Calu3 (cell line): Measurements from ENCODE around the gene SMNDC1. TPM values are rescaled to one million over a fixed set of nuclear protein-coding genes. Genes with fewer than 3 reads are reported as not detected.

ENCODE experiments used
- BruUV-seq: library from RNA; stranded (reverse); fragments of 400-500 nt; replicated peaks from 2 replicates; lab custom pipeline; 2021; lab: Mats Ljungman, UMichigan
- CTCF ChIA-PET: fragments of 300-600 bp; sonication (Branson Sonifier 250); formaldehyde crosslinking; loops from one replicate; lab custom pipeline; 2022; ENCODE audit warnings: antibody characterized with exemption; lab: Charles Lee
- DNase-seq: peaks from one replicate; pipeline ENCODE4 v3.0.0; 2022
- H3K27ac Mint-ChIP-seq: one replicate; pipeline ENCODE4 v1.8.0; 2022; ENCODE audit warnings: mixed read lengths; ENCODE audit not compliant: unreplicated experiment
- H3K27me3 Mint-ChIP-seq: one replicate; pipeline ENCODE4 v1.8.0; 2022; ENCODE audit warnings: mixed read lengths; ENCODE audit not compliant: unreplicated experiment
- H3K36me3 Mint-ChIP-seq: one replicate; pipeline ENCODE4 v1.8.0; 2022; ENCODE audit warnings: mild to moderate bottlenecking, moderate library complexity, mixed read lengths; ENCODE audit not compliant: insufficient read depth, unreplicated experiment
- H3K4me1 Mint-ChIP-seq: one replicate; pipeline ENCODE4 v1.8.0; 2022; ENCODE audit warnings: mild to moderate bottlenecking, low read depth, mixed read lengths; ENCODE audit not compliant: unreplicated experiment
- H3K4me3 Mint-ChIP-seq: one replicate; pipeline ENCODE4 v1.8.0; 2022; ENCODE audit warnings: mild to moderate bottlenecking, low read depth, moderate library complexity, mixed read lengths; ENCODE audit not compliant: unreplicated experiment
- H3K9me3 Mint-ChIP-seq: one replicate; pipeline ENCODE4 v1.8.0; 2022; ENCODE audit warnings: low read depth, mixed read lengths; ENCODE audit not compliant: unreplicated experiment
- intact Hi-C: fragments of 100-400 bp; cut with micrococcal nuclease; formaldehyde crosslinking; loops from one replicate; pipeline ENCODE4 v1.10.0; 2022; ENCODE audit not compliant: unreplicated experiment
- total RNA-seq: library from RNA; stranded (reverse); gene quantifications from 2 replicates; pipeline ENCODE4 v1.2.3, GENCODE V29; 2022
- TF ChIP-seq, protein P1 (sequence below): fragments of 200-600 bp; IDR thresholded peaks from one replicate; pipeline ENCODE4 v1.8.0; 2022; ENCODE audit warnings: antibody characterized with exemption; ENCODE audit not compliant: unreplicated experiment

Gene SMNDC1
- total RNA-seq, 1 experiment from 2014 or later = 32.8 TPM

DNA sequence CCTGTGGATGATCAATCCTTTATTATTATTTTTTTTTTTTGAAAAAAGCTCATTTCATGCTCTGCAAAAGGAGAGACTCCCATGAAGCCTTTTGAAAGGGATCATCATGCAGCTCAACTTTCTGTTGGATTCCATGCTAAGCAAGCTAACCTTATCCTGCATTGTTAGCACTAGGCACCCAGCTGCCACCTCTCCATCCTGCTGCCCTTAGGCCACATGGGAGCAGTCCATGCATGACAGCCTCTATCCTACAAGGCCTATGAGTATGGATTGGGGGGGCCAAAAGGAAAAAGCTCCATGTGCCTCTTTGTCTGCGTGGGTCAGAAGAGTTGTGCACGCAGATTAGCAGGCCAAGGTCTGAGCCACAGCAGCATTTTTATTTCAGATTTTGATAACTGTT, 19.2 kb downstream of the SMNDC1 start:
- peaks cover 15% of the 10 kb centered on the region for H3K36me3 Mint-ChIP-seq
- H3K4me1 Mint-ChIP-seq = no peaks in the 10 kb centered on the region
- TF ChIP-seq, protein P1, sequence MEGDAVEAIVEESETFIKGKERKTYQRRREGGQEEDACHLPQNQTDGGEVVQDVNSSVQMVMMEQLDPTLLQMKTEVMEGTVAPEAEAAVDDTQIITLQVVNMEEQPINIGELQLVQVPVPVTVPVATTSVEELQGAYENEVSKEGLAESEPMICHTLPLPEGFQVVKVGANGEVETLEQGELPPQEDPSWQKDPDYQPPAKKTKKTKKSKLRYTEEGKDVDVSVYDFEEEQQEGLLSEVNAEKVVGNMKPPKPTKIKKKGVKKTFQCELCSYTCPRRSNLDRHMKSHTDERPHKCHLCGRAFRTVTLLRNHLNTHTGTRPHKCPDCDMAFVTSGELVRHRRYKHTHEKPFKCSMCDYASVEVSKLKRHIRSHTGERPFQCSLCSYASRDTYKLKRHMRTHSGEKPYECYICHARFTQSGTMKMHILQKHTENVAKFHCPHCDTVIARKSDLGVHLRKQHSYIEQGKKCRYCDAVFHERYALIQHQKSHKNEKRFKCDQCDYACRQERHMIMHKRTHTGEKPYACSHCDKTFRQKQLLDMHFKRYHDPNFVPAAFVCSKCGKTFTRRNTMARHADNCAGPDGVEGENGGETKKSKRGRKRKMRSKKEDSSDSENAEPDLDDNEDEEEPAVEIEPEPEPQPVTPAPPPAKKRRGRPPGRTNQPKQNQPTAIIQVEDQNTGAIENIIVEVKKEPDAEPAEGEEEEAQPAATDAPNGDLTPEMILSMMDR = no peak
- no peaks in the 10 kb centered on the region for H3K27me3 Mint-ChIP-seq
- no peak for DNase-seq
- H3K27ac Mint-ChIP-seq = no peak overlapping the region
- CTCF ChIA-PET = no interaction called here
- no peak overlapping the region for H3K4me3 Mint-ChIP-seq
- no peaks in the 10 kb centered on the region for H3K9me3 Mint-ChIP-seq
- intact Hi-C loops = no loop called here
- BruUV-seq = no TSS peak

DNA sequence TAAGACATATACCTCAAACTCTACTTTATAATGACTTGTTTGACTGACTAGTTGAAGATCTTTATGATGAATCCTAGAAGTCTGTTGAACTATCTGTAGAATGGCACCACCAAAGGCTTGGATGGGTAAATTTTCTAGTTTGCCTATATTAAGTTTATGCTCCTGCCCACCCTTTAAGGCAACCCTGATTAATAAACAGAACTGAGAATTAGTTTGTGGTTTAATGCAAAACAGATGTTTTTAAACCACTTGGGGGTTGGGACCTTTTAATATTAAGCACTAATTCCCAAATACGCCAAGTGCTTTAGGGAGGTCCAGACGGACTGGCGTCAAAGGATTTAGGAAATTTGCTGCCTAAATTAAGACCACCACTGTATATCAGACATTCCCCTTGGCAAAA, 20.5 kb downstream of the SMNDC1 start:
- TF ChIP-seq, protein P1 = no peak
- no TSS peak for BruUV-seq
- H3K9me3 Mint-ChIP-seq = no peaks in the 10 kb centered on the region
- intact Hi-C loops = no loop called here
- CTCF ChIA-PET = no interaction called here
- no peaks in the 10 kb centered on the region for H3K4me1 Mint-ChIP-seq
- H3K4me3 Mint-ChIP-seq = no peak overlapping the region
- no peaks in the 10 kb centered on the region for H3K27me3 Mint-ChIP-seq
- no peak overlapping the region for H3K27ac Mint-ChIP-seq
- no peak for DNase-seq
- H3K36me3 Mint-ChIP-seq = peaks cover 15% of the 10 kb centered on the region

DNA sequence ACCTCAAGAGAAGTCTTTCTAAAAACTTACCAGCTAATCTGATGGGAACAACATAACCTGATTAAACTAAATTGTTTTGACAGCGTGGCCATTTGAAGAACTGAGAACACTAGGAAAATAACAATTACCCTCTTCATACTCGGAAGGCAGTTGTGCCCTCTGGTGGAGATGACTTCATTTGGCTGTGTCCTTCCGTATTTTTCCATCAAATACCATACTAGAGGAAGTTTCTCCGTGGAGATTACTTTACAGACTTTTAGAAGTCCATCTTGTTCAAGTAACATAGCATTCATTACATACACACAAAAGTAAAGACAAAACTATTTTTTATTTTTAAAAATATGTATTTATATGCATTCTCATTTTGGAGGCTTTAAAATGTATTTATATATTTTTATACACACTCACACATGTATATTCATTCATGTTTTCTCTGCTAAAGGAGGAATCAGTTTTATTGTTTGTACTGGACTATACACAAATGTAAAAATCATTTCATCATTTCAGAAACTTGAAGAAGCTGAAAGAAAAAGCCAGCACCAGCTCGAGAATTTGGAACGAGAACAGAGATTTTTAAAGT, 25.2 kb downstream of the SMNDC1 start:
- H3K27me3 Mint-ChIP-seq = no peaks in the 10 kb centered on the region
- H3K4me3 Mint-ChIP-seq = no peak overlapping the region
- H3K9me3 Mint-ChIP-seq = no peaks in the 10 kb centered on the region
- BruUV-seq = no TSS peak
- H3K36me3 Mint-ChIP-seq = peaks cover 2% of the 10 kb centered on the region
- H3K27ac Mint-ChIP-seq = no peak overlapping the region
- CTCF ChIA-PET = interaction anchor here (0.7 kb wide), 1 partner anchor 68 kb away, joined by 3 read pairs; no protein-coding TSS in a partner anchor
- TF ChIP-seq, protein P1 = peak; percentile 26
- intact Hi-C loops = loop anchor here (1.0 to 5.0 kb wide), 3 partner anchors 72 to 395 kb away; partner anchors contain the start of gene MXI1
- peak; percentile 39 for DNase-seq
- H3K4me1 Mint-ChIP-seq = peaks cover 5% of the 10 kb centered on the region

- no peak overlapping the region for H3K27ac Mint-ChIP-seq
- H3K4me3 Mint-ChIP-seq = no peak overlapping the region
- BruUV-seq = no TSS peak
- H3K36me3 Mint-ChIP-seq = no peaks in the 10 kb centered on the region
- H3K27me3 Mint-ChIP-seq = no peaks in the 10 kb centered on the region
- TF ChIP-seq, protein P1 = no peak
- CTCF ChIA-PET = interaction anchor here (0.7 kb wide), 1 partner anchor 68 kb away, joined by 3 read pairs; no protein-coding TSS in a partner anchor
- no peak for DNase-seq
- no peaks in the 10 kb centered on the region for H3K9me3 Mint-ChIP-seq
- intact Hi-C loops = loop anchor here (1.0 to 5.0 kb wide), 3 partner anchors 71 to 394 kb away; partner anchors contain the start of gene MXI1
- peaks cover 12% of the 10 kb centered on the region for H3K4me1 Mint-ChIP-seq
Observed at GRCh38 chr10:110278562-110279406, 25.9 kb downstream of the SMNDC1 start.
